GM12873 (cell line): ENCODE data around the gene LRIT1.

Experiments used
- CTCF ChIP-seq: IDR thresholded peaks from 2 replicates; pipeline ENCODE4 v1.5.1; 2012; ENCODE audit warnings: low read depth, mild to moderate bottlenecking, moderate library complexity, low read length, control low read depth; ENCODE audit not compliant: insufficient read depth; ENCODE audit errors: missing control alignments

Gene LRIT1

GRCh38 chr10:84221916-84222315 is 19.4 kb downstream of the LRIT1 start:
- no peak for TF ChIP-seq CTCF

GRCh38 chr10:84217746-84218145 is 23.6 kb downstream of the LRIT1 start:
- TF ChIP-seq CTCF, result no peak

GRCh38 chr10:84216834-84217233 is 24.5 kb downstream of the LRIT1 start:
- no peak for TF ChIP-seq CTCF

- peak; percentile 81 for TF ChIP-seq CTCF
Measured at GRCh38 chr10:84214612-84215235, 26.6 kb downstream of the LRIT1 start.

GRCh38 chr10:84214046-84214572 is 27.2 kb downstream of the LRIT1 start:
- no peak for TF ChIP-seq CTCF

GRCh38 chr10:84213076-84213475 is 28.3 kb downstream of the LRIT1 start:
- TF ChIP-seq CTCF, result no peak

GRCh38 chr10:84212014-84212413 is 29.3 kb downstream of the LRIT1 start:
- TF ChIP-seq CTCF, result no peak

- no peak for TF ChIP-seq CTCF
Measured at GRCh38 chr10:84211566-84211965, 29.8 kb downstream of the LRIT1 start.
